ENCODE measurements around the gene KRTAP10-4.
"Not testable (repeated sequence)": the region's sequence is repeated elsewhere in the genome, so short reads cannot be mapped to it uniquely, and the experiment has no call there.

Gene KRTAP10-4

DNA sequence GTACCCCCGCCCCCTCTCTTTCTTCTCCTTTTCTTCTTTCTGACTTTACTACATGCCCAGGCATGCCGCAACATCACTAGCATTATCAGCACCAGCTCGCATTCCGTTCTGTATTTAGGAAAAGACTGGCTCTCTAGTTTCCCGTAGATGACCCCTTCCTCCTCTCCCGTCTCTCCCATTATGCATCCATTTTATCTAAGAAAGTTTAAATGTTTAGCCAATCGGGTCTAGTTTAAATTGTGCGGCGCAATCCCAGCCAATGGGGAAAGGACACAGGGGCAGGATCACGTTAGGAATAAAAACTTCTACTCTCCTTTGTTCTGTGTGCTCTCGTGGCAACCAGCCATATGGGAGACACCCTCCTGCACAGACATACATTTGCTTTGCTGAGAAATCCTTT, 24.5 kb downstream of the KRTAP10-4 start:
- Histone ChIP-seq H3K9me3 (no peaks in the 10 kb centered on the region), H3K4me3 (ENCODE audit: low read depth, low read length) (no peak overlapping the region), H3K36me3 (no peaks in the 10 kb centered on the region), H3K27me3 (peaks cover 55% of the 10 kb centered on the region), H3K4me1 (no peaks in the 10 kb centered on the region)
- TF ChIP-seq, protein P1, sequence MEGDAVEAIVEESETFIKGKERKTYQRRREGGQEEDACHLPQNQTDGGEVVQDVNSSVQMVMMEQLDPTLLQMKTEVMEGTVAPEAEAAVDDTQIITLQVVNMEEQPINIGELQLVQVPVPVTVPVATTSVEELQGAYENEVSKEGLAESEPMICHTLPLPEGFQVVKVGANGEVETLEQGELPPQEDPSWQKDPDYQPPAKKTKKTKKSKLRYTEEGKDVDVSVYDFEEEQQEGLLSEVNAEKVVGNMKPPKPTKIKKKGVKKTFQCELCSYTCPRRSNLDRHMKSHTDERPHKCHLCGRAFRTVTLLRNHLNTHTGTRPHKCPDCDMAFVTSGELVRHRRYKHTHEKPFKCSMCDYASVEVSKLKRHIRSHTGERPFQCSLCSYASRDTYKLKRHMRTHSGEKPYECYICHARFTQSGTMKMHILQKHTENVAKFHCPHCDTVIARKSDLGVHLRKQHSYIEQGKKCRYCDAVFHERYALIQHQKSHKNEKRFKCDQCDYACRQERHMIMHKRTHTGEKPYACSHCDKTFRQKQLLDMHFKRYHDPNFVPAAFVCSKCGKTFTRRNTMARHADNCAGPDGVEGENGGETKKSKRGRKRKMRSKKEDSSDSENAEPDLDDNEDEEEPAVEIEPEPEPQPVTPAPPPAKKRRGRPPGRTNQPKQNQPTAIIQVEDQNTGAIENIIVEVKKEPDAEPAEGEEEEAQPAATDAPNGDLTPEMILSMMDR (IDR thresholded peaks at IDR 0.05; ENCODE audit: low read depth, low read length), result no peak
- no peak for DNase-seq

DNA sequence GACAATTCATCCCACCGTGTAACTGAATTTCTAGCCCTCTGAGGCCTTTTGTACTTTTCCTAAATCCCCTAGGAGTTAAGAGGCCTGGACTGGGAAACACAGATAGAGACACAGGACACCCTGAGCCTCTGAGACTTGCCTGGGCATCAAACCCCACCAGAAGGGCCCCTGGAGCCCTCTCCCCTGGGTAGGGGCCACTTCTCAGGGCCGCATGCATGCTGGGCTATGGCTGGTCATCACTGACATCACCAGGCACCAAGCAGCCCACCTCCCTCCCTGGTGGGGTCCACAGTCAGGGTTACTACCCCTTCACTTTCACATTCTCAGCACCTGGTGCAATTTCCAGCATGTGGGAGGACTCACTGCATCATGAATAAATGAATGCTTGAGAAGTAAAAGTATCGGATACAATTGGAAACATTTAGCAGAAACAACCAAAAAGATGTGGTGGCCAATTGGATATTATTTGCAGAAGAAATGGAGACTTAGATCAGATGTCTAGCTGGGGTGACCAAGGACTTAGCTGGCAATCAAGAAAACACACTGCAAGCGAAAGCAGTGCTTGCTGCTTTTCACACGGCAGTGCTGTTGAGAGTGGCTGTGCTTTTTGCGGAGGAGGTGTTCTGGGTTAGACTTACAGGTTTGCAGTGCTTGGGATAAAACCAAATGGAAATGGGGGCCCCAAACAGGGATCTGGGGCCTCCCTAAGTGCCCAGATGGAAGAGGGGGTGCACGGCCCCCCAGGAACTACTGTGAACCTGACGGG, 25.9 kb downstream of the KRTAP10-4 start:
- Histone ChIP-seq H3K9me3 (no peaks in the 10 kb centered on the region), H3K27me3 (peaks cover 44% of the 10 kb centered on the region)

DNA sequence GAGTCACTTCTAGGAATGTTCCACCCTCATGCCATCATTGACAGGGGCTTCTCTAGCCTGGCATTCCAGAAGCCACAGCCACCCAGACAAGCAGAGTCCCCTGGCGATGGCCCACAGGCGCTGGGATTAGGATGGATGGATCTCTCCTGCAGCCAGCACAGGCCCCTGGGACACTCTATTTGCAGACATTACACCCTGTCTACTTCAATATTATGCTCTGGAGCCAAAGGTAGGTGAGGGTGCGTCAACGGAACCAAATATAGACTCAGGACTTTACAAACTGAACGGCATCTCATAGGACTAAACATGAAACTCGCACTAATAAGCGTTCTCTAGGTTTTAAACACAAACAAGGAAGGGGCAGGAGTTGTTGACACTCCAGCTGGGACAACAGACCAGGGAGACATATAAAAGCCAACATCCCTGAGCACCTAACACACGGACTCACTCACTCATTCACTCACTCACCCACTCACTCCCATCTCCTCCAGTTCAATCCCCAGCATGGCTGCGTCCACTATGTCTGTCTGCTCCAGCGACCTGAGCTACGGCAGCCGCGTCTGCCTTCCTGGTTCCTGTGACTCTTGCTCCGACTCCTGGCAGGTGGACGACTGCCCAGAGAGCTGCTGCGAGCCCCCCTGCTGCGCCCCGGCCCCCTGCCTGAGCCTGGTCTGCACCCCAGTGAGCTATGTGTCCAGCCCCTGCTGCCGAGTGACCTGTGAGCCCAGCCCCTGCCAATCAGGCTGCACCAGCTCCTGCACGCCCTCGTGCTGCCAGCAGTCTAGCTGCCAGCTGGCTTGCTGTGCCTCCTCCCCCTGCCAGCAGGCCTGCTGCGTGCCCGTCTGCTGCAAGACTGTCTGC, 26.8 kb downstream of the KRTAP10-4 start, which contains the start of gene KRTAP10-7:
TSS of gene KRTAP10-7 (plus strand) at position 480 of the 861 bp plus-strand sequence. CDS start at position 505, 25 bp downstream.
- H3K27me3 ChIP-seq, result peaks cover 44% of the 10 kb centered on the region
- H3K4me3 ChIP-seq (ENCODE audit: low read depth, low read length); DNase-seq; H3K9me3 ChIP-seq; H3K36me3 ChIP-seq; H3K4me1 ChIP-seq: not testable (repeated sequence)

More for the DNA sequence above, 25.9 kb downstream of the KRTAP10-4 start:
- H3K36me3 ChIP-seq, result no peaks in the 10 kb centered on the region
- H3K4me3 ChIP-seq (ENCODE audit: low read depth, low read length), result no peak overlapping the region
- TF ChIP-seq, protein P1 (IDR thresholded peaks at IDR 0.05; ENCODE audit: low read depth, low read length), result no peak
- H3K4me1 ChIP-seq, result no peaks in the 10 kb centered on the region
- no peak for DNase-seq

DNA sequence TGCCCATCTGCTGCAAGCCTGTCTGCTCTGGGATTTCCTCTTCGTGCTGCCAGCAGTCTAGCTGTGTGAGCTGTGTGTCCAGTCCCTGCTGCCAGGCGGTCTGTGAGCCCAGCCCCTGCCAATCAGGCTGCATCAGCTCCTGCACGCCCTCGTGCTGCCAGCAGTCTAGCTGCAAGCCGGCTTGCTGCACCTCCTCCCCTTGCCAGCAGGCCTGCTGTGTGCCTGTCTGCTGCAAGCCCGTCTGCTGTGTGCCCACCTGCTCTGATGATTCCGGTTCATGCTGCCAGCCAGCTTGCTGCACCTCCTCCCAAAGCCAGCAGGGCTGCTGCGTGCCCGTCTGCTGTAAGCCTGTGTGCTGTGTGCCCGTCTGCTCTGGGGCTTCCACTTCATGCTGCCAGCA, 27.6 kb downstream of the KRTAP10-4 start:
- H3K4me3 ChIP-seq (ENCODE audit: low read depth, low read length); H3K36me3 ChIP-seq; H3K9me3 ChIP-seq; H3K4me1 ChIP-seq; DNase-seq: not testable (repeated sequence)
- peaks cover 39% of the 10 kb centered on the region for H3K27me3 ChIP-seq

DNA sequence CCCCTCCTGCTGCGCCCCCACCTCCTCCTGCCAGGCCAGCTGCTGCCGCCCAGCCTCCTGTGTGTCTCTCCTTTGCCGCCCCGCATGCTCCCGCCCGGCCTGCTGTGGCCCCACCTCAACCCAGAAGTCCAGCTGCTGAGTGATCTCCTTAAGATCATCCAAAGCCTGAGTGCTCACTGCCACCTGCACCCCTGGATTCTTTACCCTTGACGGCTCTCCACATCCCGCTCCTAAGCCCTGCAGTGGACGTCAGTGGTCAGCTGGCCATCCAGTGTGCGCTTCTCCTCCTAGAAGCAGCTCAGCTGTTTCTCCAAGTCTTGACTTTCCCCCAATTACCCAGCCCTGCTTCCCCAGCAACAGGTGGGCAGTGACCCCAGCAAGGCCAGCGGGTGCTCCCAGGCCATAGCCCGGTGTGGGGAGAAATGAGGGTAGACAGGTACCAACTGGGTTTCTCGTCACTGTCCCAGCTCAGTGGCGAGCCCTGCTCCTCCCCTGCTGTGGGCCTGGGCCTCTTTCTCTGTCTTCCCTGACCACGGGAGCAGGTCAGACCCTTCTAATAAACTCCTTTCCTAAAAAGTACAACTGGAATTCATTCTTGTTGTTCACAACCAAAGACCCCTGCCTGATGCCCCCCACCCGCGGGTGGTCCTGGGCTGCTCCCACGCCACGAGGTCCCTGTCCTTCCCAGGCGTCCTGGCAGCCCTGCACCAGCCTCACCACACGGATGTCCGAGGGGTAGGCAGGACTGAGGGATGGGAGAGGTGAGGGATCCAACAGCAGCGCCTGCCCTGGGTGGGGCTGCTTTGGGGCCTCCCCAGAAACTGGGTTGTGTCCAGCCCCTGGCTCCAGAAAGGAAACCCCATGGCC, 28.3 kb downstream of the KRTAP10-4 start:
- TF ChIP-seq, protein P1 (IDR thresholded peaks at IDR 0.05; ENCODE audit: low read depth, low read length), result no peak
- H3K36me3 ChIP-seq, result no peaks in the 10 kb centered on the region
- peaks cover 35% of the 10 kb centered on the region for H3K27me3 ChIP-seq
- H3K9me3 ChIP-seq, result no peaks in the 10 kb centered on the region
- no peaks in the 10 kb centered on the region for H3K4me1 ChIP-seq
- H3K4me3 ChIP-seq (ENCODE audit: low read depth, low read length), result no peak overlapping the region
- no peak for DNase-seq

DNA sequence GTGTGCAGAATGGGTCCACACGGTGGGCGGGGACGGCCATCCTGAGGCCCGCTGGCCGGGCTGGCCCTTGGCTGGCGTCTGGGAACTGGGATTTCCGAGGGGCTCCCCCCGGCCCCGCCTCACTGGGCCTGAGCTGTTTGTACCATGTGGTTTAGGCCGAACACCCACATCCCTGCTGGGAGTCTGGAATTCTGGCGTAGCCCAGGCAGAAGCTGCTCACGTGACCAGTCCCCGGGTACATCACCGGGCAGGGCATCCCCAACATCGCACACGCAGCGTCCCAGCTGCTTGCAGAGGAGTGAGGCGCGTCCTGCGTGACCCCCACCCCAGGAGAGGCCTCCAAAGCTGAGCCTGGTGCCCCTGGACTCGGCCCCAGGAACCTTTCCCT, 28.9 kb downstream of the KRTAP10-4 start:
- no peaks in the 10 kb centered on the region for H3K36me3 ChIP-seq
- TF ChIP-seq, protein P1 (IDR thresholded peaks at IDR 0.05; ENCODE audit: low read depth, low read length), result no peak
- no peaks in the 10 kb centered on the region for H3K9me3 ChIP-seq
- no peak overlapping the region for H3K4me3 ChIP-seq (ENCODE audit: low read depth, low read length)
- H3K4me1 ChIP-seq, result no peaks in the 10 kb centered on the region
- DNase-seq, result no peak
- H3K27me3 ChIP-seq, result peaks cover 34% of the 10 kb centered on the region
